HG02610 (cell line): ENCODE results near the gene MLLT1.

Experiments used
- ATAC-seq: cut with Tn5 transposase; IDR thresholded peaks from one replicate; pipeline ENCODE4 v1.9.1; 2021; ENCODE audit warnings: mild to moderate bottlenecking, moderate library complexity; ENCODE audit not compliant: unreplicated experiment

The MLLT1 gene

GRCh38 chr19:6212403-6213265 lies 67.1 kb downstream of the MLLT1 start:
- ATAC-seq, result no peak

DNA sequence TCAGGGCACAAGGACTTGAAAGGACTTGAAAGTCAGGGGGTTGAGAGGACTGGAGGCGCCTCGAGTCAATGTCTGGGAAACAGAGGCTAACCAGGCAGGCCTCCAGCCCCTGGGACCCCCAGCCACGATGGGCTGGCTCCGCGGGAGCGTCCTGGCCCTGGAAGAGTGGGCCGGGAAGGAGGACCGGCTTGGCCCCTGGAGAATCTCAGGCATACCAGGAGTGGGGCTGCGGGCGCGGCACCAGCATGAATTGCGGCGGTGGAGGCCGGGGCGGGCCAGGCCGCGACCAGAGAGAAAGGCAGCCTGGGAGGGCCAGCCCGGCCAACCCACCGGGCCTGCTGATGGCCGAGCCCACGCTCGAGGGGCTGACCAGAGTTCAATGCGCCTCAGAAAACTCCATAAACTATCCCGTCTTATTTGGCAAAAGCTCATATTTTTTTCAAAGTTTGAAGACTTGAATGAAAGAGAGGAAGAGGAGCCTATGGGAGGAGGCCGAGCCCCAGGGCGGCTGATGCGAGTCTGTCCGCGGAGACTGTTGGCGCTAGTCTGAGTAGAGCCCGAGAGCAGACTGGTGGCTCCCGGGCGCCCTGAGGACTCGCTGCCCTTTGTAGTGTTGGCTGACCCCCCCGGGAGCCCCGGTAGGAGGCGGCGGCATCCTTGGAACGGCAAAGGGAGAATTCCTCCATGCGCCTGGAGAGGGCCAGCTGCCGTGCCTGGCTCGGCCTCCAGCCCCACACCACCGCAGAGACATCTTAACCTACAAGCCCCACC lies 68.0 kb downstream of the MLLT1 start:
- no peak for ATAC-seq

GRCh38 chr19:6210721-6211600 lies 68.8 kb downstream of the MLLT1 start:
- no peak for ATAC-seq

GRCh38 chr19:6210091-6210490 lies 69.7 kb downstream of the MLLT1 start:
- ATAC-seq, result no peak

DNA sequence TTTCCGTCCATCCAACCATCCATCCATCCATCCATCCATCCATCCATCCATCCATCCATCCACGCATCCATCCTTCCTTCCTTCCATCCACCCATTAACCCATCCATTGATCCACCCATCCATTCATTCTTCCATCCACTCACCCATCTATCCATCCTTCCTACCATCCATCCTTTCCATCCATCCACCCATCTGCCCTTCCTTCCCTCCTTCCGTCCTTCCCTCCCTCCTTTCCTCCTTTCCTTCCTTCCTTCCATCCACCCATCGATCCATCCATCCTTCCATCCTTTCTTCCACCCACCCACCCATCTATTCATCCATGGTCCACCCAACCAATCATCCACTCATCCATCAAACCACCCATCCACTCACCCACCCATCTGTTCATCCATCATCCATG lies 70.1 kb downstream of the MLLT1 start:
- no peak for ATAC-seq

- no peak for ATAC-seq
Observed at GRCh38 chr19:6209233-6209632, 70.5 kb downstream of the MLLT1 start.

- ATAC-seq, result no peak
Observed at GRCh38 chr19:6204866-6205723, 74.7 kb downstream of the MLLT1 start.

GRCh38 chr19:6204212-6204611 lies 75.6 kb downstream of the MLLT1 start:
- ATAC-seq, result no peak

GRCh38 chr19:6199240-6199994 lies 80.4 kb downstream of the MLLT1 start:
- ATAC-seq, result peak; percentile 76

DNA sequence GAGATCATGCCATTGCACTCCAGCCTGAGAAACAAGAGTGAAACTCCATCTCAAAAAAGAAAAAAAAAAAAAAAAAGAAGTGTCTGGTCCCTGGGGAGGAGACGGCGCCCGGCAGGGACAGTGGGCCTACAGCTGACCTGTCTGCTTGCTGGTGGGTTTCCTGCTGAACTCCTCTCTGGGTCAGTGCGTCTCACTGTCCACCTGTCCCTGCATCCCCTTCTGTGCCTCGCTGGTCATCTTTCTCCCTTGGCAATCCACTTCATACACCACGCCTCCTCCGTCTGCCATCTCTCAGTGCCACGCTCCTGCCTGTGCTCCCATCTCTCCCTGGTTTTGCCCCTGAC lies 80.9 kb downstream of the MLLT1 start:
- no peak for ATAC-seq

DNA sequence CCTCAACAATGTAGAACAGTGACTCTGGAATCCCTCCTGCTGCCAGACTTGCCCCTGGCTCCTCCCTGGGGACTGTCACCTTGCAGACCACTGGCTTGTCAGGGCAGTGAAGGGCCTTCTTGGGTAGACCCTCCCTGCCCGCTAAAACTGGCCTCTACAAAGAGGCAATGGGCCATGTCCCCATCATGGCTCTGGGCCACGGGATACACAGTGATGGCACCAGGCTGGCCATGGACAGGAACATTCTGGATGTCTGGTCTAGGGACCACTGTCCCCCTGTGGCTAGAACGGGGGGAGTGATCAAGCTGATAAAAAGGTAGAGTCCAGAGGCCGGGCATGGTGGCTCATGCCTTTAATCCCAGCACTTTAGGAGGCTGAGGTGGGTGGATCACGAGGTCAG lies 83.4 kb downstream of the MLLT1 start:
- ATAC-seq, result no peak

DNA sequence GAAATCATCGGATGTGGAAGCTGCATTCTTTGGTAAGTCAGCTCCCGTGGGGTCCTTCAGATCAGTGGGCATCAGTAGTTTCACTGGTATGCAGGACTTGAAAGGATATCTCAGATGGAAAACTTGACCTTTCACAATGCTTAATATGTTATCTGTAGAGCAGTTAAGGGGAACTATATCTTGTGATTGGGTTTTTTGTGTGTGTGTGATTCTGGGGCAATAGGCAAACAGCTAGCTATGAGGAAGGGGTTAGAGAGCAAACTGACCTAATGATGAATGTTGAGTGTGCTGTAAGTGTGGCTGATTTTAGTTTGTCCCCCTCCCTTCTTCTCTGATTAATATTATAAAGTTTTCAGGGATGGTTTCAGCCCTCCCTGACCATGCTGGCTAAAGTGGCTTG lies 91.0 kb downstream of the MLLT1 start:
- no peak for ATAC-seq

- ATAC-seq, result no peak
Observed at GRCh38 chr19:6187374-6187773, 92.4 kb downstream of the MLLT1 start.

- ATAC-seq, result no peak
Observed at GRCh38 chr19:6185835-6186834, 93.6 kb downstream of the MLLT1 start.

DNA sequence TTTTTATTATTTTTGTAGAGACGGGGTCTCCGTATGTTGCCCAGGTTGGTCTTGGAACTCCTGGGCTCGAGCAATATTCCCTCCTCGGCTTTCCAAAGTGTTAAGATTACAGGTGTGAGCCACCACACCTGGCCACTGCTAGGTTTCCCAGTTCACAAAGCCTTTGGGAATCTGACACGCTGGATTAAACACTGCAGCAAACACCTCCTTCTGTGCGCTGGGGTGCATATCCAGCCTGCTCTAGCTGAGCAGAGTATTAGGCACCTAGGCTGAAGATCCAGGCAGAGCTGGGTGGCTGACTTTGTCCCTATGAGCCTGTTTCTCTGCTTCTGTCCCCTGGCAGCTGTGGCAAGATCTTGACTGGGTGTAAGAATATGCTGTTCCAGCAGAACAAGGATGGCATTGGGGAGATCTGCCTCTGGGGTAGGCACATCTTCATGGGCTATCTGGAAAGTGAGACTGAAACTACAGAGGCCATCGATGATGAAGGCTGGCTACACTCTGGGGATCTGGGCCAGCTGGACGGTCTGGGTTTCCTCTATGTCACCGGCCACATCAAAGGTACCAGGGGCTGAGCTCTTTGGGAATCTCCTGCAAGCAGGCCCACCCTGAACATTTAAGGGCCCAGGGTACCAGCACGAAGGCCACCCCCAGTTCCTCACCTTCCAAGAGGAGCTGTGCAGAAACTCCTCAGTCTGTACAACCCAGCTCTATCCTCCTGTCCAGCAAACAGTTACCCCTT lies 94.5 kb downstream of the MLLT1 start:
- ATAC-seq, result no peak

- ATAC-seq, result no peak
Observed at GRCh38 chr19:6181119-6181518, 98.7 kb downstream of the MLLT1 start.

- ATAC-seq, result no peak
Observed at GRCh38 chr19:6173190-6173589, 106.6 kb downstream of the MLLT1 start.
